GM19438 (cell line): Measurements from ENCODE around the gene NOP53.
"Not testable (repeated sequence)": the region's sequence is repeated elsewhere in the genome, so short reads cannot be mapped to it uniquely, and the experiment has no call there.

ENCODE experiments used
- ATAC-seq: cut with Tn5 transposase; IDR thresholded peaks from one replicate; pipeline ENCODE4 v1.9.1; 2021; ENCODE audit warnings: low read depth; ENCODE audit not compliant: unreplicated experiment

Gene NOP53

GRCh38 chr19:47802521-47803043 is 57.2 kb downstream of the NOP53 start:
- no peak for ATAC-seq

DNA sequence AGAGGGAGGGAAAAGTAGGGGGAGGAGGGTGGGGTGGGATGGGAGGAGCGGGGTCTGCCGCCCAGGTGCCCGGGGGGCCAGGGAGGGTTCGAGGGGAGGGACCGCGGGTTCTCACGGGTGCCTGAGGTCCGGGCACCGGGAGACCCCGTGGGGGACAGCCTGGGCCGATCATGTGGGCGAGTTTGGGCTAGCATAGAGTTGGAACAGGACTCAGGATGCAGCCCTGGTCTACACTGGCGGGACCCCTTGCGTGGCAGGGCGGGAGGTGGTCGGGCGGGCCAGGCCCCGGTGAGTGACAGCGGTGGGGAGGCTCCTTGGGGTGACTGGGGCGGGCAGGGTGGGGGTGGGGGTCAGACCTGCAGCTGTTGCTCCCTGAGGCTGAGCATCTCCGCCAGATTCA is 57.8 kb downstream of the NOP53 start:
- ATAC-seq, result not testable (repeated sequence)

DNA sequence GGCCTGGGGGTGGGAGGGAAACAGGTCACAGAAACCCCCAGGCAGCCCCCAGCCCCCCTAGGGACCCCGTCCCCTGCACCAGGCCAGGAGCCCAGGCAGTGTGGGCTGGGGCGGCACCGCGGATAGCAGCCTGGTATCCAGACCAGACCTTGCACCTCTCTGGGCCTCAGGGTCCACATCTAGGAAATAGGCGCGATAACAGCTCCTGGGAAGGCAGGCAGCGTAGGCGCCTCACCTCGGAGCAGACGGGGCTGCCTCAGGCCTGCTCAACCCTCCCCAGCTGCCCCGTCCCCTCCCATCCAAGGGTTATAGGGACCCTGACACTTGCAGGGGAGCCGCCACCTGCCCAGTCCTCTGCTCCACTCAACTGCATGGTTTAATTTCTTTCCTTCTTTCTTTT is 58.3 kb downstream of the NOP53 start:
- ATAC-seq, result not testable (repeated sequence)

DNA sequence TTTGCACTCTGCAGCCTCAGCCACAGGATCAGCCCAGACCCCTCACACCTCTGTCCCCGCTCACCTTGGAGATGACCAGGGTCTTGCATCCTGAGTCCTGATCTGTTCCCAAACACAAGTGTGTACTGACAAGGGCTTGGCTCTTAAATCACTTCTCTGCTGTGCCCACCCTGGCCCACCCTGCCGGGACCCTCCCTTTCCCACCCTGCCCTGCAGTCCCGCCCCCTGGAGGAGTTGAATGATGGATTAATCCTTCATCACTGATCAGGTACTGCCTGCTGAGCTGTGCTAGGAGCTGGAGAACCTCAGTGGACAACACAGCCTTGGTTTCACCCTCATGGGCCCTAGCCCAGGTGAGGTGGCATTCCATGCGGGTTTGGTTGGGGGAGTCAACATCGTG is 59.1 kb downstream of the NOP53 start, which contains the start of gene TPRX1:
TPRX1 (minus strand) TSS at position 101 of the 400 bp plus-strand sequence; CDS start at position 89, 12 bp downstream.
- ATAC-seq, result not testable (repeated sequence)

DNA sequence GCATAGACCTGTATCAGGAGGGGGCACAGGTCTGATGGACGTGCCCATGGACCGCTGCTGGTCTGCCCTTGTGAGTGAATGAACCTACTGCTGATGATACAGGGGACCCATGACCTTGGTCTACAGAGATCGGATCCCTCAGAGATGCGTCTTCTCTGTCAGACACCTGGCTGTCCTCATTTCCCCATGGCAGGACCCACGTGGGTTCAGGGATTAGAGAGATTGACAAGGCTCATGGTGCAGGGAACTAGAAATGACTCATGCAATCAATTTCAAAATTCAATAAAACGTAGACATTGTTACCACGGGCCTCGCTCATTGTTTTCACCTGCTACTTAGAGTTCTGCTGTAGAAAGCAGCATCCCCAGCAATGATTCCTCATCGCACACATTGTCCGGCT is 60.0 kb downstream of the NOP53 start:
- ATAC-seq, result no peak

DNA sequence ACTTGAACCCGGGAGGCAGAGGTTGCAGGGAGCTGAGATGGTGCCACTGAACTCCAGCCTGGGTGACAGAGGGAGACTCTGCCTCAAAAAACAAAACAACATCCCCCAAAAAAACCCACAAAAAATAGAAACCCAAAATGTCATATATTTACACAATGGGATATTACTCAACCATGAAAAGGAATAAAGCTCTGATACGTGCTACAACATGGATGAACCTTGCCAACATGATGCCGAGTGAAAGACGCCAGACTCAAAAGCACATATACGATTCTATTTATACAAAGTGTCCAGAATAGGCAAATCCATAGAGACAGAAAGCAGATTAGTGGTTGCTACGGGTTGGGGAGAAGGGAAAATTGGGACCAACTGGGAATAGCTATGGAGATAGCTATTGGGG is 61.1 kb downstream of the NOP53 start:
- no peak for ATAC-seq
